OCI-M2 (cell line): ENCODE results near the gene GAGE10.
"Not testable (repeated sequence)": the region's sequence is repeated elsewhere in the genome, so short reads cannot be mapped to it uniquely, and the experiment has no call there.

Experiments used
- DNase-seq: peaks from one replicate; lab custom pipeline; 2025; ENCODE audit not compliant: unreplicated experiment; lab: John Stamatoyannopoulos, UW

The GAGE10 gene

DNA sequence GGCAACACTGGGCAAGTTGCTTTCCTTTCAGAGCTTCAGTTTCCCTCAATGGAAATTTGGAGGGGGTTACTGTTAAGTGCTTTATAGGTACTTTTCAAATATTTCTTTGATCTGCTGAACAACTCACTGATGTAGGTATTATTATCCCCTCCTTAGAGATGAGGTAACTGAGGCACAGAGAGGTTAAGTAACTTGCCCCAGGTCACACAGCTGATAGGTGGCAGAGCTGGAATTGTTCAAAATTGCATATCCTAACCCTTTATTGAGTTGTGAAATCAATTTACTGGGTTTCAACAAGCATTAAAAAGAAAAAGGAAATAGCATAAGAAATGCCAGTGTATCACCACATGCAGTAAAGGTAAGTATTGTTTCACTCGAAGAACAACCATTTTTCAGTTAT is 27.2 kb upstream of the GAGE10 start:
- DNase-seq, result no peak

DNA sequence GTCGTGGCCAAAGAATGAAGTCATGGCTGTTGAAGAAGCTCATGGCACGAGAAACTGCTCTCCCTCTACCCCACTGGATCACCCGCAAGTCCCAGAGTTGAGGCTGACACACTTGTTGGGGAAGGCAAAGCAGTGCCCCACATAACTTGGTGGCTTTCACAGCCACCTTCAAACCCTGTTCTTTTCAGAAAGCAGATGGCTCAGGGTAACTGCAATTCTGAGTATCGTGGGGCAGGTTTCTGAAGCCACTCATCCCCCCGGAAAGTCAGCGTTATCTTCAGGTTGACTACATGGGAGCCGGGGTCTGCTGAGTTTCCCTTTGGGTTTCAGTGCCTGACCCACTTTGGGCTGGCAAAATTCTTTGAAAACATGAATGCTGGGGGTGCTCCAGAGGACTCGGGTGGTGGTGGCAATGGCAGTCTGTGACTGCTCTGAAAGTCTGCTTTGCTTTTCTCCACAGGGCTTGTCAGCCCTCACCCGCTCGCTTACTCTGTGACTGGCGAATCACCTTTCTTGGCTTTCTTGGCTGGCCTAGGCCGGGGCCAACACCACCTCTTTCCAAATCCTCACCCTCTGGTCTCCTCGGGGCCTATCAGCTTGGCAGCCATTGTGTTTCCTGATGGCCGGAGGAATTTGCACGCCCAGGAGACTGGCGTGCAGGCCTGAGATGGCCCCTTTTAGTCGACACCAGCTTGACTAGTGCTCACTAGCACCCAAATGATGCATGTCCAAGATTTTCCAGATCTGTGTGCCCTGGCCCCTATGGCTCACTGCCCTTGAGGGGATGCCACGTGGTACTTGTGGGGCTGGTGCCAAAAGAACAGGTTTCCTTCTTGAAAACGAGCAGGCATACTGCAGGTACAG is 26.5 kb upstream of the GAGE10 start:
- DNase-seq, result no peak

DNA sequence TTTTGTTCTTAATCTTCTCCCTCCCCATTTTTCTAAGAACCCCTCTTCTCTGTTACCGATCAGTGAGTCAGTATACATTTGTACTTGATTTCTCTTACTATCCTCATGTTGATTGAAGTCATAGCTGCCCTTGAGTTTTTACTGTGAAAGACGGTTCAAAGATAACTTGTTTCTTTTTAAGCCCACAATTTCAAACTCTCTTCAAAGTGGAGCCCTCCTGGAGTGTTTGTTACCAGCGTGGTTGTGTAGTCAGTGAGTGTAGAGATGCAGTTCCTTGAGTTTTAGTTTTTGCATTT is 26.0 kb upstream of the GAGE10 start:
- DNase-seq, result no peak

DNA sequence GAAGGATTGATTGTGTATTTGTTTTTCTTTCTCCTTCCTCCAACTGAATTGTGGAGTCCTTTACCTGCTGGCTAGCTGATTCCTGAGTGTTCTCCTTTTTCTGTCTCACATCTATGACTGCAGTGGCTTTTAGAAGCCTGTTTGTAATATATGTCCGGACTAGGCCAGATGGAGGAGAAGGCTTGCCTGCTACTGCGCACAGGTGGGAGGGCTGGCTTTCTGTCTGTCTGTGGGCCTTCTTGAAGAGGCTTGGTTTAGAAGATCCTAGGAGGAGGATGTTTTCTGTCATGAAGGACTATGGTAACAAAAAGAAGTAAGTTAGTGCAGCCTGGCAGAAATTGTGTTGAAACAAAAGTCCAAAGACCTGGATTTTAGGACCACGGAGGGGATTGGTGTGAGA is 25.4 kb upstream of the GAGE10 start:
- no peak for DNase-seq

DNA sequence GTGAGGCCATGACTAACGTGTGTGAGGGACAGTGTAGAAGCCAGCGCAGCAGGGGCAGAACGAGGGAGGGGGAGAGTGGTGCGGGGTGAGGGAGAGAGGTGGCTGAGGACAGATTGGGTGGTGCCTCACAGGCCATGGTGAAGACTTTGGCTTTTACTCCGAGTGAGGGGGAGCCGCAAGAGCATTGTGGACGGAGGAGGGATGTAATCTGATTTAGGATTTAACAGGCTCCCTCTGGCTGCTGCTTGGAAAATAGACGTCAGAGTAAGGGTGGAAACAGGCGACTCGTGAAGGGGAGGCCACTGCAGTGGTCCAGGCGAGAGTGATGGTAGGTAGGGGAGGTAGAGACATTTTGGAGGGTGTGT is 20.8 kb upstream of the GAGE10 start:
- DNase-seq, result no peak

DNA sequence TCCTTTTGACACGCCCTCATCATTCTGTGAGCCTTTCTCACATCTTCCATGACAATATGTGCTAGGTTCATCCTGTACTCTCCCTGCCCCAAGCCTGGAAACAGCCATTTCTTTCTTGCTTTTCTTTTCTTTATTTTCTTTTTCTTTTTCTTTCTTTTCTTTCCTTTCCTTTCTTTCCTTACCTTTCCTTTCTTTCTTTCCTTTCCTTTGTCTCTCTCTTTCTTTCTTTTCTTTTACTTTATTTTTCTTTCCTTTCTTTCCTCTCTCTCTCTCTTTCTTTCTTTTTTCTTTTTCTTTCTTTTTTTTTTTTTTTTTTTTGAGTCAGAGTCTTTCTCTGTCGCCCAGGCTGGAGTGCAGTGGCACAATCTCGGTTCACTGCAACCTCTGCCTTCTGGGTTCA is 19.2 kb upstream of the GAGE10 start:
- no peak for DNase-seq

DNA sequence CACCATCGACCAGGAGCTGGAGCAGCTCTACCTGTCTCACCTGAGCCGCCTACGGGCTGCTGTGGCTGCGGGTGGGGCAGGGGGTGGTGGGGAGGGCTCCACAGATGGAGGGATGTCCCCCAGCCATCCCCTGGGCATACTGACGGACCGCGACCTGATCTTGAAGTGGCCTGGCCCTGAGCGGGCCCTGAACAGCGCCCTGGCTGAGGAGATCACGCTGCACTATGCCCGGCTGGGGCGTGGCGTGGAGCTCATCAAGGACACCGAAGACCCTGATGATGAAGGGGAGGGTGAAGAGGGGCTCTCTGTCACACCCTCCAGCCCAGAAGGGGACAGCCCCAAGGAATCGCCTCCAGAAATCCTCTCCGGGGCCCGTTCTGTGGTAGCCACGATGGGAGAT is 17.3 kb upstream of the GAGE10 start:
- no peak for DNase-seq

DNA sequence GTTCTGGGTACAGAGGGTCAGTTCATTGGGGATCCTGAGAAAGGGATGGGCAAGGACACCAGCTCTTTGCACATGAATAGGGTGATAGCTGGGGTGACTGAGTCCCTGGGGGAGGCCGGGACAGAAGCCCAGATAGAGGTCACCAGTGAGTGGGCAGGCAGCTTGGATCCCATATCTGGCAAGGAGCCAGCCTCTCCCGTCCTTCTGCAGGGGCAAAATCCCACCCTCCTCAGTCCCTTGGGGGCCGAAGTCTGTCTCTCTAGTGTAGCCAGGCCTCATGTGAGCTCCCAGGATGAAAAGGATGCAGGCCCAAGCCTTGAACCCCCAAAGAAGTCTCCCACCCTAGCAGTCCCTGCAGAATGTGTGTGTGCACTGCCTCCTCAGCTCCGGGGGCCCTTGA is 16.9 kb upstream of the GAGE10 start:
- DNase-seq, result no peak

DNA sequence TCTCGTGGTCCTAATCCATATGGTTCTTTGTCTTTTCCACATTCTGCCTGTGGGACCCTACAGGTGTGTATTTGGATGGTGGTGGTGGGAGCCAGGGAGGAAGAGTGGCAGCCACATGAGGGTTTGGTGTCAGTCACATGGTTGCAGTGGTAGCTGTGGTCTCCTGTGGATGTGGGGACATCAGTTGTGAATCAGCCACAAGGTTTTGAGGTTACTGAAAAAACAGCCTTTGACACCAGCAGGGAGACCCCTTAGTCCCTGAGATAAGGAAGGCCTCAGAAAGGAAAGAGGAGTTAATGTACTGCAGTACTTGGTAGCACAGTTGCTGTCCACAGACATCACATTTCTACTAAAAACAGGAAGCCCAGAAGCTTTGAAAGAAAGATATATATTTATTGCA is 15.8 kb upstream of the GAGE10 start:
- no peak for DNase-seq

DNA sequence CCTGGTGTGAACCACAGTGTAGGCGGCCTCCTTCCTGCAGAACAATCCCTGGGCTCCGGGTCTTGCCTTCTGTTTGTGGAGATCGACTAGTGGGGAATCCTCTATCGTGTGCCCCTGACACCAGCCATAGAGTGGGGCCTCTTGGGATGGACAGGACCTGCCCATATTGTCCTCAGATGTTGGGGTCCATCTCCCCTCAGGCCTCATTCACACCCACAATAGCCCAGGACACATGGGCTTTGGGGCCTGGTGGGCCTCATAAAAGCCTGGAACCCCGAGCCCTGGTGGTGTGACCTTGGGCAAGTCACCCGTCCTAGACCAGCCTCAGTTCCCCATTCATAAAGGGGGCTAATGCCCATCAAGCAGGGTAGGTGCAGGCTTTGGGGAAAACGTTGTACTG is 13.2 kb upstream of the GAGE10 start:
- no peak for DNase-seq

DNA sequence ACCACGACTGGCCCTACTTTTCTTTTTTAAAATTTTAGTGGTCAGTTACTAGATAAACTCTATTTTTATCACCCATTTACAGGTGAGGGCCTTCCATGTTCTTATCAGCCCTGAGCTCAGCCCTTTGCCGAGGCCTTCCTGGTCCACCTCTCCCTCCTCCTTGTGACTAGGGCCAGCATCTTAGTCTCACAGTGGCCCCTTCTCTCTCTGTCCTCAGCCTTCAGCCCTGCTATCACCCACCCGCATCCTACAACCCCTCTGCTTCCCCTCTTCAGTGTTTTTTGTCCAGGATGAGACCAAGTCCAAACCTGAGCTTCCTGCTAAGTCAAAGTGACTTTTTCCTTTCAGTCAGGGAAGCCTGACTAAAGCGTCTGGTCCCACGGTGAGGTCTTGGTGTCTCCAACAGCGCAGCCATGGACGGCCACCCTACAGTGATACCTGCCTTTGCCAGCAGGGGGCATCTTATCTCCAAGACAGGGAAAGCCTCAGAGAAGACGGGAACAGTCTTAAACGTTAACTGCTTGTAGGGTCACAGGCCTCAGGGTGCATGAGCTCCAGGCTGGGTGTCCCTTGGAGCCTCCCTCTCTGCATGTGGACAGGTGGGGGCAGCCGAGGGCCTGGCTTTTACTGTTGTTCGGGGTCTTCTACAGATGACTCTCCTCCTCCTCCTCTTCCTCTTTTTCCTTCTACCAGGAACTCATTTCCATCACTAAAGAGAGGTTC is 11.7 kb upstream of the GAGE10 start:
- no peak for DNase-seq

DNA sequence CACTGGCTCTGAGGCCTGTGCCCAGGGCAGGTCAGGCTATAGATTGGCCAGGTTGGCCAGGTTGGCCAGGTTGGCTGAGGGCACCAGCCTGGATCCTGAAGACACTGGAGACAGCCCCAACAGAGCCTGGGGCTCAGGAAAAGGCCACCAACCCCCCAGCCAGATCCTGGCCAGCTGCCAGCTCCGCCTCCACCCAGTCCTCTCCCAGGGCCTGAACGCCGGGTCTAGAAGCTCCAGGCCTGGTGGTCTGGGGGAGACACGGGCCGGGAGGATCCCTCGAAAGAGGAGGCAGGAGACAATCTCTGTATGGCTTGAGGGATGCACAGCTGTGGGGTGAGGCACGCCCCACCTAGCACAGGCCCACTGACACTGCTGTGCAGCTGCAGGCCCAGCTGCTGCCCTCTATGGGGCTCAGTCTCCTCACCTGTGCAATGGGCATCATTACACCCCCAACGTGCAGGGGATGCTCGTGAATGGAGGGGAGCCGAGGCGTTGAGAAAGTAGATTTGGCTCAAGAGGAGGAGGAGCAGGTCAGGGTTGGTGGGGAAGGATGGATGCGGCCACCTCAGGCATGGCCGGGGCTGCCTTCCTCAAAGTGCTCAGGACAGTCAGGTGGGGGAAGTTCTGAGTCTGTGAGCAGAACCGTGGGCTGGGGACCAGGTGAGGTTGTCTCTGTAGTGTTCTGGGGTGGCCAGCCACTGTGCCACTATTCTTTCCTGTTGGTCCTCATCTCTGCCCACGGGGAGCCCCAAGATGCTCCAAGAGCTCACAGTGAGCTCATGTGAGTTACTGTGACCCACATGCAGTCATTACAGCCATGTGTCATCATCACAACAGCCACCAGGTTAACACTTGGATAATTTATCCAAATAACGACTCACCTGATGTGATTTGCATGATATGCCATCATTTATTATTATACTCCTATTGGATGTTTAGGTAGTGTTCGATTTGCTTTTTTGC is 10.8 kb upstream of the GAGE10 start:
- DNase-seq, result no peak

DNA sequence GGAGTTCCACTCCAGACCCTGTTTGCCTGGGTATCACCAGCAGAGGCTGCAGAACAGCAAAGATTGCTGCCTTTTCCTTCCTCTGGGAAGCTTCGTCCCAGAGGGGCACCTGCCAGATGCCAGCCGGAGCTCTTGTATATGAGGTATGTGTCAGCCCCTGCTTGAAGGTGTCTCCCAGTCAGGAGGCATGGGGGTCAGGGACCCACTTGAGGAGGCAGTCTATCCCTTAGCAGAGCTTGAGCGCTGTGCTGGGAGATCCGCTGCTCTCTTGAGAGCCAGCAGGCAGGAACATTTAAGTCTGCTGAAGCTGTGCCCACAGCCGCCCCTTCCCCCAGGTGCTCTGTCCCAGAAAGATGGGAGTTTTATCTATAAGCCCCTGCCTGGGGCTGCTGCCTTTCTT is 4.2 kb upstream of the GAGE10 start:
- DNase-seq, result not testable (repeated sequence)

DNA sequence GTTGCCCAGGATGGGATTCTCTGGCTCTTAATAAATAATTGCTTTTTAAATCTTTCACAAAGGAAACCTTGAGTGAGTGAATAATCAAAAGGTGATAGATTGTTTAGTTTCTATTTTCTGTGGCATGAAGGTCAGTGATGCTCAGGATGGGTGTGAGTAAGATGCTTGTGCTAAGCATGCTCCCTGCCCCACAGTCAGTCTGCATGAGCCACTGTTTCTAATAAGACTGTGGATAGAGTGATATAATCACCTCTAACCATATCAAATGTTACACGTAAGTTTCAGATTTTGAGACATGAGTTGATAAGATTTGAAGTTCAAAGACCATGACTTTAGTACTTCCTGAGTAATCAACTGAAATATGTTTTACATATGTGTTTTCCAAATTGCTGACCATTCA is 2.7 kb upstream of the GAGE10 start:
- DNase-seq, result no peak

DNA sequence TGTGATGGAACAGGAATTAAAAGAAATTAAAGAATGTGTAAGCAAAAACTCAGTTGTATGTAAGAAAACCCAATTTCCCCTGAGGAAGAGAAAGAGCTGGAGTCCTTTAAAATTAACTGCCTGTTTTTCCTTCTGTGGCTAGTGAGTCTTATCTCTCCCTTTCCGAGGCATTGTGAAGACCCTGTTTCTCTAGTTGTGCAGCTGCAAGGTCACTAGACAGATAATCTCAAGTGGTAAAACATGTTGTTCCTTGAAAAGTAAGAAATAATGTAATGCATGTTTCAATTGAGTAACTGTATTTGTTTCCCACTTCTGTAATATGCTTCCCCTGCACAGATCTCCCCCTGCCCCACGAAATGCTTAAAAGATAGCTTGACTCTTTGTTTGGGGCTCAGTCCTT is 4.3 kb downstream of the GAGE10 start:
- DNase-seq, result peak; percentile 33

DNA sequence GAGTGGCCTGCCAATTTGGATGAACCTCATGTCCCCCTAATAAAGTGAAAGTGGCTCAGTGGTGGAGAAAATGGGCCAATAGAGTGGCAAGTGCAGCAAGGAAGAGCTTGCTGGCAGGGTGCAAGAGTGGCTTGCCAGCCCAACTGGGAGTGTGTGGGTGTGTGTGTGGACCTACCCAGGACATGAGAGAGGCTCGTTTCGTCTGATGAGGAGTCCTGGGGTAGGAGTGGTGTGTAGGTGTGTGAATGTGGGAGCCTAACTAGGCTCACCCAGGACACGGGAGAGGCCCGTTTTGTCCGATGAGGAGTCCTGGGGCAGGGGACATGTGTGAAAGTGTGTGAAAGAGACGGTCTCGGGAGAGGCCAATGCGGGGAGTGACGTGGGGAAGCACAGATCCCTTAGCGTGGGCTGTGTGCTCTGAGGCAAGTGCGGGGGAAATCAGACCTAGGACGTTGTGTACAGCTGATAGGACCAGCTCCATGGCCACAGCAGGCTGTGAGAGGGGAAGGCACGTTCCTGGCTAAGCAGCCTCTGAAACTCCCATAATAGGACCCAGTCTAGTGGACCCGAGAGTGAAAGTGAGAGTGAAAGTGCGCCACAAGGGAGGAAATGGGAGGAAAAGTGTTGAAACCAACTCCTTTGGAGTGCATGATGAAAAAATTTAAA is 5.3 kb downstream of the GAGE10 start:
- no peak for DNase-seq

DNA sequence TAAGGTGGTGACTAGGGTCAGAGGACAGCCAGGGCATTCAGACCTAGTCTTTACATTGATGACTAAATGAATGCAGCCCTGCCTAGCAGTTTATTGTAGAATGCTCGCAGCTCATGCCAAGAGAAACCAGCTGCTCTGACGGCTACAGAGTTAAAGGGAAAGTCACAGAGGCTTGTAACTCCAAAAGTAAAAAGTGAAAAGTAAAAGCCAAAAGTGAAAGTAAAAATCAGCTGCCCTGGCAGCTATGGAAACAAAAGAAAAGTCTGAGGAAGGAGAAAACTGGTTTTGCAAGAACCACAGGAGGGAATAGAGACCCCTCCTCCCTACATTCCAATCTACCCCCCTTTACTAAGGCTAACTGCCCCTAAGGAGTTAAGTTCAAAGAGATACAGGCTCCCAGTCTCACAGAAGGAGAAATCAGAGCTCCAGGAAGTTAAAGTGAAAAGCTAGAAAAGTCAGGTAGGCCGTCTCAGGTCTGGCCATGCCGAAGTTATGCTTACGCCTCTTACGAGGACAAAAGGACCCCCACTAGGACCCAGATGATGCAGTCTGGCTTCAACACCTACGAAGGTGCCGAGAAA is 6.0 kb downstream of the GAGE10 start:
- no peak for DNase-seq

DNA sequence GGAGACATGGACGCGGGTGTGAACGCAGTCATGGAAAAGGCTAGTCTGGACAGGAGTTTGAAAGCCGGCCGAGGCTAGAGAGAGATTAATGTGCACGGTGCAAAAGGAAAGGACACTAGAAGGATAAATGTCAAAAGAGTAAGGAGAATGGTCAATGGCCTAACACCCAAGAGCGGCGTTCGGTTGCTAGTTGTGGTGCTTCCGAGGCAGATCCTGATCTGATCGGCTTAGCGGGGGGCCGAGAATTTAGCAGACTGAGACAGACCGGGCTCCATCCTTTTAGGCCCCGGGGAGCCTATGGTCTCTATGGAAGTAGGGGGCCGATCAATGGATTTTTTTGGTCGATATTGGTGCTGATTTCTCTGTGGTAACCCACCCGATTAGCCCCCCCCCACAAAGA is 6.9 kb downstream of the GAGE10 start:
- no peak for DNase-seq

DNA sequence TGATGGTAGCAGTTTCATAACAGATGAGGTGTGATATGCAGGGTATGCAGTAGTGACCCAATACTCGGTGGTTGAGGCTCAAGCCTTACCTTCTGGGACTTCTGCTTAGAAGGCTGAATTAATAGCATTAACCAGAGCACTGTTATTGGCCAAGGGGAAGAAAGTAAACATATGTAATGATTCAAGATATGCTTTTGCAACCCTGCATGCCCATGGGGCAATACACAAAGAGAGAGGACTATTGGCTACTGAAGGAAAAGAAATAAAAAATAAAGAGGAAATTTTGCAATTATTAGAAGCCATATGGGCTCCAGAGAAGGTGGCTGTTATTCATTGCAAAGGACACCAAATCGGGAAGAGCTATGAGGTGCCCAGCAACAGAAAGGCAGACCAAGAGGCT is 8.7 kb downstream of the GAGE10 start:
- DNase-seq, result no peak

DNA sequence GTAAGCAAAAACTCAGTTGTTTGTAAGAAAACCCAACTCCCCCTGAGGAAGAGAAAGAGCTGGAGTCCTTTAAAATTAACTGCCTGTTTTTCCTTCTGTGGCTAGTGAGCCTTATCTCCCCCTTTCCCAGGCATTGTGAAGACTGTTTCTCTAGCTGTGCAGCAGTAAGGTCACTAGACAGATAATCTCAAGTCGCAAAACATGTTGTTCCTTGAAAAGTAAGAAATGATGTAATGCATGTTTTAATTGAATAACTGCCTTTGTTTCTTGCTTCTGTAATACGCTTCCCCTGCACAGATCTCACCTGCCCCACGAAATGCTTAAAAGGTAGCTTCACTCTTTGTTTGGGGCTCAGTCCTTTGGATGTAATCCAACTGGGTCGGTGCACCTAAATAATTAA is 12.6 kb downstream of the GAGE10 start:
- DNase-seq, result no peak

DNA sequence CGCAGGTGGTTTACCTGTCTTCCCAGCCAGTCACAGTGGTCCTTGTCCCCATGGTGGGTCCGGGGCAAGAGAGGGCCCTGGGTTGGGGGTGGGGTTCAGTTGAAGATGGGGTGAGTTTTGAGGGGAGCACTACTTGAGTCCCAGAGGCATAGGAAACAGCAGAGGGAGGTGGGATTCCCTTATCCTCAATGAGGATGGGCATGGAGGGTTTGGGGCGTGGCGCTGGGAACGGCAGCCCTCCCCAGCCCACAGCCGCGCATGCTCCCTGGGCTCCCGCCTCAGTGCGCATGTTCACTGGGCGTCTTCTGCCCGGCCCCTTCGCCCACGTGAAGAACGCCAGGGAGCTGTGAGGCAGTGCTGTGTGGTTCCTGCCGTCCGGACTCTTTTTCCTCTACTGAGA is 18.3 kb downstream of the GAGE10 start, which contains the start of gene GAGE12J:
GAGE12J (plus strand) TSS at position 301 of the 400 bp plus-strand sequence. CDS start 1,157 bp downstream, outside the sequence.
- not testable (repeated sequence) for DNase-seq
